PFSK-1 (cell line): Measurements from ENCODE around the gene RIPOR1.

Experiments used
- POLR2AphosphoS5 ChIP-seq: IDR thresholded peaks from 2 replicates; pipeline ENCODE4 v1.6.1; 2012; ENCODE audit warnings: low read depth, mild to moderate bottlenecking, control low read depth, low read length, moderate library complexity
- TAF1 ChIP-seq: IDR thresholded peaks from 2 replicates; pipeline ENCODE4 v1.6.1; 2012; ENCODE audit warnings: low read length, control low read depth, borderline replicate concordance; ENCODE audit not compliant: insufficient read depth
- TF ChIP-seq, protein P1 (sequence below), 2 experiments: IDR thresholded peaks; 2 replicates each; pipeline versions ENCODE4 v1.6.1 to v1.8.0; 2011 to 2012; ENCODE audit warnings: low read depth in 2 of 2, low read length in 2 of 2, control low read depth in 1 of 2, inconsistent platforms in 1 of 2, mild to moderate bottlenecking in 1 of 2, moderate library complexity in 1 of 2; ENCODE audit not compliant: insufficient read depth in 1 of 2

- TF ChIP-seq TAF1 (no peak), POLR2AphosphoS5 (no peak)
- TF ChIP-seq, protein P1, sequence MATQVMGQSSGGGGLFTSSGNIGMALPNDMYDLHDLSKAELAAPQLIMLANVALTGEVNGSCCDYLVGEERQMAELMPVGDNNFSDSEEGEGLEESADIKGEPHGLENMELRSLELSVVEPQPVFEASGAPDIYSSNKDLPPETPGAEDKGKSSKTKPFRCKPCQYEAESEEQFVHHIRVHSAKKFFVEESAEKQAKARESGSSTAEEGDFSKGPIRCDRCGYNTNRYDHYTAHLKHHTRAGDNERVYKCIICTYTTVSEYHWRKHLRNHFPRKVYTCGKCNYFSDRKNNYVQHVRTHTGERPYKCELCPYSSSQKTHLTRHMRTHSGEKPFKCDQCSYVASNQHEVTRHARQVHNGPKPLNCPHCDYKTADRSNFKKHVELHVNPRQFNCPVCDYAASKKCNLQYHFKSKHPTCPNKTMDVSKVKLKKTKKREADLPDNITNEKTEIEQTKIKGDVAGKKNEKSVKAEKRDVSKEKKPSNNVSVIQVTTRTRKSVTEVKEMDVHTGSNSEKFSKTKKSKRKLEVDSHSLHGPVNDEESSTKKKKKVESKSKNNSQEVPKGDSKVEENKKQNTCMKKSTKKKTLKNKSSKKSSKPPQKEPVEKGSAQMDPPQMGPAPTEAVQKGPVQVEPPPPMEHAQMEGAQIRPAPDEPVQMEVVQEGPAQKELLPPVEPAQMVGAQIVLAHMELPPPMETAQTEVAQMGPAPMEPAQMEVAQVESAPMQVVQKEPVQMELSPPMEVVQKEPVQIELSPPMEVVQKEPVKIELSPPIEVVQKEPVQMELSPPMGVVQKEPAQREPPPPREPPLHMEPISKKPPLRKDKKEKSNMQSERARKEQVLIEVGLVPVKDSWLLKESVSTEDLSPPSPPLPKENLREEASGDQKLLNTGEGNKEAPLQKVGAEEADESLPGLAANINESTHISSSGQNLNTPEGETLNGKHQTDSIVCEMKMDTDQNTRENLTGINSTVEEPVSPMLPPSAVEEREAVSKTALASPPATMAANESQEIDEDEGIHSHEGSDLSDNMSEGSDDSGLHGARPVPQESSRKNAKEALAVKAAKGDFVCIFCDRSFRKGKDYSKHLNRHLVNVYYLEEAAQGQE (IDR thresholded peaks at IDR 0.05; ENCODE audit: insufficient read depth in 1 of 2, low read depth in 2 of 2, low read length in 2 of 2): no peak
Measured at GRCh38 chr16:67535201-67535600, 6.6 kb downstream of the RIPOR1 start.
